HepG2 (cell line): Measurements from ENCODE around the gene KDM5A. TPM values are rescaled to one million over a fixed set of nuclear protein-coding genes. Genes with fewer than 3 reads are reported as not detected.

Experiments
- MIER2 ChIP-seq: IDR thresholded peaks from 2 replicates; pipeline ENCODE4 v1.6.1; 2016; ENCODE audit warnings: missing biosample characterization, missing genetic modification reagents
- ZNF20 ChIP-seq: sonication (generic); formaldehyde crosslinking; IDR thresholded peaks from 2 replicates; pipeline ENCODE4 v1.4.0; 2020; ENCODE audit warnings: mild to moderate bottlenecking, moderate library complexity, missing genetic modification reagents
- ZNF343 ChIP-seq: sonication (generic); formaldehyde crosslinking; IDR thresholded peaks from 2 replicates; pipeline ENCODE4 v1.4.0; 2020; ENCODE audit warnings: mild to moderate bottlenecking, missing genetic modification reagents
- ZNF800 ChIP-seq: sonication (generic); formaldehyde crosslinking; IDR thresholded peaks from 2 replicates; pipeline ENCODE4 v1.4.0; 2020; ENCODE audit warnings: missing genetic modification reagents
- ZSCAN25 ChIP-seq: sonication (generic); formaldehyde crosslinking; IDR thresholded peaks from 2 replicates; pipeline ENCODE4 v1.8.0; 2022; ENCODE audit warnings: mild to moderate bottlenecking, missing genetic modification reagents
- polyA plus RNA-seq, 8 experiments: library from polyadenylated mRNA; depleted of rRNA in 3 of 8; stranded (reverse) in 7 of 8; unstranded in 1 of 8; fragments of >200 nt; fragmentation: Illumina TruSeq in 4 of 8; extraction: Trizol in 4 of 8; gene quantifications; 2 replicates each; pipeline versions ENCODE4 v1.2.1 to v1.2.3, GENCODE V29; 2011 to 2016; ENCODE audit warnings: low read depth in 4 of 8, missing spikeins in 1 of 8, mixed read lengths in 1 of 8; ENCODE audit not compliant: insufficient read depth in 1 of 8
- total RNA-seq, 5 experiments: library from RNA; depleted of rRNA; stranded (reverse); fragments of >200 nt; fragmentation: Illumina TruSeq; extraction: Trizol; gene quantifications; 2 replicates each; pipeline ENCODE4 v1.2.3, GENCODE V29; 2016; ENCODE audit warnings: low read depth in 1 of 5
- TF ChIP-seq, protein P1 (sequence below): IDR thresholded peaks from 2 replicates; pipeline ENCODE4 v1.6.1; 2018; ENCODE audit warnings: missing genetic modification reagents
- TF ChIP-seq, protein P2 (sequence below): sonication (generic); formaldehyde crosslinking; IDR thresholded peaks from 2 replicates; pipeline ENCODE4 v1.5.0; 2020; ENCODE audit warnings: mild to moderate bottlenecking, missing genetic modification reagents, borderline replicate concordance
- TF ChIP-seq, protein P3 (sequence below): sonication (generic); formaldehyde crosslinking; IDR thresholded peaks from 2 replicates; pipeline ENCODE4 v1.5.1; 2020; ENCODE audit warnings: mild to moderate bottlenecking, missing genetic modification reagents, borderline replicate concordance
- TF ChIP-seq, protein P4 (sequence below): sonication (generic); formaldehyde crosslinking; IDR thresholded peaks from 2 replicates; pipeline ENCODE4 v1.4.0; 2020; ENCODE audit warnings: missing genetic modification reagents, mild to moderate bottlenecking, borderline replicate concordance

Gene KDM5A
- total and polyA plus RNA-seq, 2 of the 13 experiments (the other 11 are each of a cell fraction or from before 2014, with no cell fraction given) = 12.0 to 29.2 TPM

DNA sequence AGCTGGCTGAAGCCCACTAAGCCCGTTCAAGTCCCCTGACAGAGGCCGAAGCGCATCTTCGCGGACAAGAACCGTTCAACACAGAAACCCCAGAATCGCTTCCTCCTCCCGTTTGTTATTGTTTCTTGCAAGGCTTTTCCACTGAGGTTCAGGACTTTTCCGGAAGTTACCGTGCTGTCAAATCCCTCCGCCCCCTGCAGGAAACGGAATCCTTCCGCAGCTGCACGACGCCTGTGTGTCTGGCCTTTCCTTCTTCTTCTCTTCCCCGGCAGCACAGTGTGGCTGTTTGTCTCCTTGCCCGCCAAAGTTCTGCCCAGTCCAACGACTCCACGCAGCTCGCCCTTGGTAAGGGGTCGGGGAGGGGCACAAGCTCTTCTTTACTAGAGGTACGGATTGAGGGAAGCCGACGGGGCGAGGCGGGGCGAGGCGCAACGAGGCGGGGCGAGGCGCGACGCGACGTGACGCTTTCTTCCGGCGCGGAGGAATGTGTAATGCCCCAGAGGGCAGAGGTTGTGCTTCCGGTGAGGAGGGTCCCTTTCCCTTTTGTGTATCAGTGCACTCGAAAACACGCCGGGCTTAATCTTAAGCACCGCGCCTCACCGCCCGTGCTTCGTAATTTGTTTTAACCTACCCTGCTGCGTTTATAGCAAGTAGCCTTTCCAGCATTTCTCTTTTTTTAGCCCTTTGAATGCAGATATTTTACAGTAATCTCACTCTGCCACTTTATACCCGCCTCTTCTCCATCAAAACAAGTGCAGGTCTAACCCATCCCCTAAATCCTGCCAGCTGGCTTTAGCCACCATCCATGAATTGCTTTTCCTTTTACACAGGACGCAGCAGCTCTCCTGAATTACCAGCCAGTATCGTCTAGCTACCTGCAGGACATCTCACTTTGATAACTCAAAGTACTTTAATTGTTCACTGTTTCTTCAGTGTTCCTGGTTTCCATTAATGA lies at the start of gene KDM5A (continued):
- TF ChIP-seq, protein P1, sequence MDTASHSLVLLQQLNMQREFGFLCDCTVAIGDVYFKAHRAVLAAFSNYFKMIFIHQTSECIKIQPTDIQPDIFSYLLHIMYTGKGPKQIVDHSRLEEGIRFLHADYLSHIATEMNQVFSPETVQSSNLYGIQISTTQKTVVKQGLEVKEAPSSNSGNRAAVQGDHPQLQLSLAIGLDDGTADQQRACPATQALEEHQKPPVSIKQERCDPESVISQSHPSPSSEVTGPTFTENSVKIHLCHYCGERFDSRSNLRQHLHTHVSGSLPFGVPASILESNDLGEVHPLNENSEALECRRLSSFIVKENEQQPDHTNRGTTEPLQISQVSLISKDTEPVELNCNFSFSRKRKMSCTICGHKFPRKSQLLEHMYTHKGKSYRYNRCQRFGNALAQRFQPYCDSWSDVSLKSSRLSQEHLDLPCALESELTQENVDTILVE (CRISPR knock-in tag) = peak; percentile 76; the same call in 1 of the 2 replicates
- TF ChIP-seq MIER2 (0 out of 2 replicates have a peak, but pooled peaks have one; percentile 13), ZSCAN25 (CRISPR knock-in tag) (peak; percentile 89), ZNF800 (CRISPR knock-in tag) (0 out of 2 replicates have a peak, but pooled peaks have one; percentile 33), ZNF343 (CRISPR knock-in tag) (no peak), ZNF20 (CRISPR knock-in tag) (0 out of 2 replicates have a peak, but pooled peaks have one; percentile 70)
- TF ChIP-seq, protein P2, sequence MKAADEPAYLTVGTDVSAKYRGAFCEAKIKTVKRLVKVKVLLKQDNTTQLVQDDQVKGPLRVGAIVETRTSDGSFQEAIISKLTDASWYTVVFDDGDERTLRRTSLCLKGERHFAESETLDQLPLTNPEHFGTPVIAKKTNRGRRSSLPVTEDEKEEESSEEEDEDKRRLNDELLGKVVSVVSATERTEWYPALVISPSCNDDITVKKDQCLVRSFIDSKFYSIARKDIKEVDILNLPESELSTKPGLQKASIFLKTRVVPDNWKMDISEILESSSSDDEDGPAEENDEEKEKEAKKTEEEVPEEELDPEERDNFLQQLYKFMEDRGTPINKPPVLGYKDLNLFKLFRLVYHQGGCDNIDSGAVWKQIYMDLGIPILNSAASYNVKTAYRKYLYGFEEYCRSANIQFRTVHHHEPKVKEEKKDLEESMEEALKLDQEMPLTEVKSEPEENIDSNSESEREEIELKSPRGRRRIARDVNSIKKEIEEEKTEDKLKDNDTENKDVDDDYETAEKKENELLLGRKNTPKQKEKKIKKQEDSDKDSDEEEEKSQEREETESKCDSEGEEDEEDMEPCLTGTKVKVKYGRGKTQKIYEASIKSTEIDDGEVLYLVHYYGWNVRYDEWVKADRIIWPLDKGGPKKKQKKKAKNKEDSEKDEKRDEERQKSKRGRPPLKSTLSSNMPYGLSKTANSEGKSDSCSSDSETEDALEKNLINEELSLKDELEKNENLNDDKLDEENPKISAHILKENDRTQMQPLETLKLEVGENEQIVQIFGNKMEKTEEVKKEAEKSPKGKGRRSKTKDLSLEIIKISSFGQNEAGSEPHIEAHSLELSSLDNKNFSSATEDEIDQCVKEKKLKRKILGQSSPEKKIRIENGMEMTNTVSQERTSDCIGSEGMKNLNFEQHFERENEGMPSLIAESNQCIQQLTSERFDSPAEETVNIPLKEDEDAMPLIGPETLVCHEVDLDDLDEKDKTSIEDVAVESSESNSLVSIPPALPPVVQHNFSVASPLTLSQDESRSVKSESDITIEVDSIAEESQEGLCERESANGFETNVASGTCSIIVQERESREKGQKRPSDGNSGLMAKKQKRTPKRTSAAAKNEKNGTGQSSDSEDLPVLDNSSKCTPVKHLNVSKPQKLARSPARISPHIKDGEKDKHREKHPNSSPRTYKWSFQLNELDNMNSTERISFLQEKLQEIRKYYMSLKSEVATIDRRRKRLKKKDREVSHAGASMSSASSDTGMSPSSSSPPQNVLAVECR (CRISPR knock-in tag) = peak; percentile 96
- TF ChIP-seq, protein P3, sequence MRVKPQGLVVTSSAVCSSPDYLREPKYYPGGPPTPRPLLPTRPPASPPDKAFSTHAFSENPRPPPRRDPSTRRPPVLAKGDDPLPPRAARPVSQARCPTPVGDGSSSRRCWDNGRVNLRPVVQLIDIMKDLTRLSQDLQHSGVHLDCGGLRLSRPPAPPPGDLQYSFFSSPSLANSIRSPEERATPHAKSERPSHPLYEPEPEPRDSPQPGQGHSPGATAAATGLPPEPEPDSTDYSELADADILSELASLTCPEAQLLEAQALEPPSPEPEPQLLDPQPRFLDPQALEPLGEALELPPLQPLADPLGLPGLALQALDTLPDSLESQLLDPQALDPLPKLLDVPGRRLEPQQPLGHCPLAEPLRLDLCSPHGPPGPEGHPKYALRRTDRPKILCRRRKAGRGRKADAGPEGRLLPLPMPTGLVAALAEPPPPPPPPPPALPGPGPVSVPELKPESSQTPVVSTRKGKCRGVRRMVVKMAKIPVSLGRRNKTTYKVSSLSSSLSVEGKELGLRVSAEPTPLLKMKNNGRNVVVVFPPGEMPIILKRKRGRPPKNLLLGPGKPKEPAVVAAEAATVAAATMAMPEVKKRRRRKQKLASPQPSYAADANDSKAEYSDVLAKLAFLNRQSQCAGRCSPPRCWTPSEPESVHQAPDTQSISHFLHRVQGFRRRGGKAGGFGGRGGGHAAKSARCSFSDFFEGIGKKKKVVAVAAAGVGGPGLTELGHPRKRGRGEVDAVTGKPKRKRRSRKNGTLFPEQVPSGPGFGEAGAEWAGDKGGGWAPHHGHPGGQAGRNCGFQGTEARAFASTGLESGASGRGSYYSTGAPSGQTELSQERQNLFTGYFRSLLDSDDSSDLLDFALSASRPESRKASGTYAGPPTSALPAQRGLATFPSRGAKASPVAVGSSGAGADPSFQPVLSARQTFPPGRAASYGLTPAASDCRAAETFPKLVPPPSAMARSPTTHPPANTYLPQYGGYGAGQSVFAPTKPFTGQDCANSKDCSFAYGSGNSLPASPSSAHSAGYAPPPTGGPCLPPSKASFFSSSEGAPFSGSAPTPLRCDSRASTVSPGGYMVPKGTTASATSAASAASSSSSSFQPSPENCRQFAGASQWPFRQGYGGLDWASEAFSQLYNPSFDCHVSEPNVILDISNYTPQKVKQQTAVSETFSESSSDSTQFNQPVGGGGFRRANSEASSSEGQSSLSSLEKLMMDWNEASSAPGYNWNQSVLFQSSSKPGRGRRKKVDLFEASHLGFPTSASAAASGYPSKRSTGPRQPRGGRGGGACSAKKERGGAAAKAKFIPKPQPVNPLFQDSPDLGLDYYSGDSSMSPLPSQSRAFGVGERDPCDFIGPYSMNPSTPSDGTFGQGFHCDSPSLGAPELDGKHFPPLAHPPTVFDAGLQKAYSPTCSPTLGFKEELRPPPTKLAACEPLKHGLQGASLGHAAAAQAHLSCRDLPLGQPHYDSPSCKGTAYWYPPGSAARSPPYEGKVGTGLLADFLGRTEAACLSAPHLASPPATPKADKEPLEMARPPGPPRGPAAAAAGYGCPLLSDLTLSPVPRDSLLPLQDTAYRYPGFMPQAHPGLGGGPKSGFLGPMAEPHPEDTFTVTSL (CRISPR knock-in tag) = no peak
- TF ChIP-seq, protein P4, sequence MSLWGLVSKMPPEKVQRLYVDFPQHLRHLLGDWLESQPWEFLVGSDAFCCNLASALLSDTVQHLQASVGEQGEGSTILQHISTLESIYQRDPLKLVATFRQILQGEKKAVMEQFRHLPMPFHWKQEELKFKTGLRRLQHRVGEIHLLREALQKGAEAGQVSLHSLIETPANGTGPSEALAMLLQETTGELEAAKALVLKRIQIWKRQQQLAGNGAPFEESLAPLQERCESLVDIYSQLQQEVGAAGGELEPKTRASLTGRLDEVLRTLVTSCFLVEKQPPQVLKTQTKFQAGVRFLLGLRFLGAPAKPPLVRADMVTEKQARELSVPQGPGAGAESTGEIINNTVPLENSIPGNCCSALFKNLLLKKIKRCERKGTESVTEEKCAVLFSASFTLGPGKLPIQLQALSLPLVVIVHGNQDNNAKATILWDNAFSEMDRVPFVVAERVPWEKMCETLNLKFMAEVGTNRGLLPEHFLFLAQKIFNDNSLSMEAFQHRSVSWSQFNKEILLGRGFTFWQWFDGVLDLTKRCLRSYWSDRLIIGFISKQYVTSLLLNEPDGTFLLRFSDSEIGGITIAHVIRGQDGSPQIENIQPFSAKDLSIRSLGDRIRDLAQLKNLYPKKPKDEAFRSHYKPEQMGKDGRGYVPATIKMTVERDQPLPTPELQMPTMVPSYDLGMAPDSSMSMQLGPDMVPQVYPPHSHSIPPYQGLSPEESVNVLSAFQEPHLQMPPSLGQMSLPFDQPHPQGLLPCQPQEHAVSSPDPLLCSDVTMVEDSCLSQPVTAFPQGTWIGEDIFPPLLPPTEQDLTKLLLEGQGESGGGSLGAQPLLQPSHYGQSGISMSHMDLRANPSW (CRISPR knock-in tag) = no peak
